Parathyroid adenoma (tissue), 2 donors: ENCODE results near the gene PTDSS2.

ENCODE experiments used
- H2AFZ ChIP-seq: fragments of 300-600 bp; sonication (generic); one replicate; pipeline ENCODE4 v1.7.0; 2017; ENCODE audit warnings: antibody characterized with exemption, mild to moderate bottlenecking
- H3K27ac ChIP-seq: fragments of 300-600 bp; sonication (generic); one replicate; pipeline ENCODE4 v1.7.0; 2017
- H3K27me3 ChIP-seq: fragments of 300-600 bp; sonication (generic); one replicate; pipeline ENCODE4 v1.7.0; 2017; ENCODE audit warnings: low read length; ENCODE audit not compliant: control insufficient read depth, insufficient read depth
- H3K36me3 ChIP-seq: fragments of 300-600 bp; sonication (generic); one replicate; pipeline ENCODE4 v1.7.0; 2017; ENCODE audit warnings: low read length; ENCODE audit not compliant: control insufficient read depth, insufficient read depth
- H3K4me1 ChIP-seq: fragments of 300-600 bp; sonication (generic); one replicate; pipeline ENCODE4 v1.7.0; 2017; ENCODE audit warnings: control low read depth
- H3K4me2 ChIP-seq: fragments of 300-600 bp; sonication (generic); one replicate; pipeline ENCODE4 v1.7.0; 2017; ENCODE audit warnings: low read length
- H3K4me3 ChIP-seq: fragments of 300-600 bp; sonication (generic); one replicate; pipeline ENCODE4 v1.7.0; 2017; ENCODE audit warnings: low read depth, low read length
- H3K79me2 ChIP-seq: fragments of 300-600 bp; sonication (generic); one replicate; pipeline ENCODE4 v1.7.0; 2017; ENCODE audit warnings: control low read depth
- H3K9ac ChIP-seq: fragments of 300-600 bp; sonication (generic); one replicate; pipeline ENCODE4 v1.7.0; 2017; ENCODE audit warnings: mild to moderate bottlenecking
- H3K9me3 ChIP-seq: fragments of 300-600 bp; sonication (generic); one replicate; pipeline ENCODE4 v1.7.0; 2017; ENCODE audit warnings: low read length; ENCODE audit not compliant: control insufficient read depth
- CTCF ChIP-seq: fragments of 300-600 bp; sonication (generic); IDR thresholded peaks from one replicate; pipeline ENCODE4 v1.7.0; 2017; ENCODE audit warnings: antibody characterized with exemption, mild to moderate bottlenecking
- donor health status: primary hyperparathyroidism.

Gene PTDSS2

GRCh38 chr11:419248-420005, 30.7 kb upstream of the PTDSS2 start:
- H3K79me2 ChIP-seq: no peaks in the 10 kb centered on the region
- no peaks in the 10 kb centered on the region for H3K9me3 ChIP-seq
- no peak overlapping the region for H3K9ac ChIP-seq
- no peak for TF ChIP-seq CTCF
- H3K27me3 ChIP-seq: no peaks in the 10 kb centered on the region
- no peak overlapping the region for H3K27ac ChIP-seq
- H3K4me1 ChIP-seq: no peaks in the 10 kb centered on the region
- H3K4me3 ChIP-seq: no peak overlapping the region
- no peaks in the 10 kb centered on the region for H3K36me3 ChIP-seq
- no peak overlapping the region for H2AFZ ChIP-seq
- H3K4me2 ChIP-seq: no peak overlapping the region

- Histone ChIP-seq H3K9ac (no peak overlapping the region), H3K79me2 (no peaks in the 10 kb centered on the region), H3K4me3 (no peak overlapping the region), H3K4me1 (no peaks in the 10 kb centered on the region), H2AFZ (no peak overlapping the region), H3K36me3 (no peaks in the 10 kb centered on the region), H3K4me2 (no peak overlapping the region), H3K27ac (no peak overlapping the region), H3K27me3 (no peaks in the 10 kb centered on the region), H3K9me3 (no peaks in the 10 kb centered on the region)
- TF ChIP-seq CTCF: no peak
Observed at GRCh38 chr11:420054-420910, 29.8 kb upstream of the PTDSS2 start.

- Histone ChIP-seq H3K36me3 (no peaks in the 10 kb centered on the region), H3K79me2 (no peaks in the 10 kb centered on the region), H3K27ac (no peak overlapping the region), H2AFZ (no peak overlapping the region), H3K4me1 (no peaks in the 10 kb centered on the region), H3K27me3 (no peaks in the 10 kb centered on the region), H3K9ac (no peak overlapping the region), H3K4me2 (no peak overlapping the region), H3K4me3 (no peak overlapping the region), H3K9me3 (no peaks in the 10 kb centered on the region)
- TF ChIP-seq CTCF: no peak
Observed at GRCh38 chr11:420911-421321, 29.2 kb upstream of the PTDSS2 start.

- H3K36me3 ChIP-seq: no peaks in the 10 kb centered on the region
- TF ChIP-seq CTCF: no peak
- H3K79me2 ChIP-seq: no peaks in the 10 kb centered on the region
- no peak overlapping the region for H3K27ac ChIP-seq
- no peaks in the 10 kb centered on the region for H3K9me3 ChIP-seq
- no peaks in the 10 kb centered on the region for H3K4me1 ChIP-seq
- no peaks in the 10 kb centered on the region for H3K27me3 ChIP-seq
- no peak overlapping the region for H3K4me3 ChIP-seq
- H2AFZ ChIP-seq: no peak overlapping the region
- H3K4me2 ChIP-seq: no peak overlapping the region
- no peak overlapping the region for H3K9ac ChIP-seq
Observed at GRCh38 chr11:422249-422656, 27.8 kb upstream of the PTDSS2 start.
